ENCODE results near the gene TLR3. TPM values are rescaled to one million over a fixed set of nuclear protein-coding genes. Genes with fewer than 3 reads are reported as not detected.

The TLR3 gene
- total RNA-seq, 2 donors from 2014 or later, result 2.6 to 4.2 TPM

GRCh38 chr4:186021461-186022167 lies 47.3 kb upstream of the TLR3 start:
- Histone ChIP-seq H3K9me3 (no peaks in the 10 kb centered on the region), H3K27me3 (no peaks in the 10 kb centered on the region), H3K27ac (no peak overlapping the region), H3K4me1 (peaks cover 4% of the 10 kb centered on the region), H3K36me3 (replicated peaks in 1 of 2; ENCODE audit: insufficient read depth in 1 of 2, low read depth in 2 of 2) (no peaks in the 10 kb centered on the region), H3K4me3 (no peak overlapping the region)
- intact Hi-C loops (cut with DNase I), result no loop called here
- 17 to 19% methylated on average over 11 of the region's 11 CpGs for WGBS, 2 donors
- TF ChIP-seq POLR2A (IDR thresholded peaks at IDR 0.05), result no peak
- TF ChIP-seq CTCF (IDR thresholded peaks at IDR 0.05), result peak; percentile 55 to 89 (median 78)
- DNase-seq (peak in 3 of 4 donors; percentile 24 to 35 (median 26)), ATAC-seq (peak; percentile 79)

DNA sequence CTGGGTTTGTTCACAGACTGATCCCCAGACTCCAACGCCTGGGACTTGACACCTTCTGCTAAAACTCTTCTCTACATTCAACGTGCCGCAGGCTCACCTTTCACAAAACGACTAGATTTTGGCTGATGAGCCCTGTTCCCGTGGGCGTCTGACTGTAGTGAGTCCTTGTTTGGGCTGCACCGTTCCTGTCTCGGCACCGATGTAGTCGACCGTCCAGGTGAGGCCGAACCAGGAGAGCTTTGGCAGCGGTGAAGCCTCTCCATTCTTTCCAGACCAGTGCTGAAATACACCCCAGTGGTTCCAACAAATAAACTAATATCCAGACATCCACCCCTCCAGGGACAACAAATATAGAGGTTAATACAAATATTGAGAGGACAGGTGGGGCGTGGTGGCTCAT lies 45.0 kb upstream of the TLR3 start:
- intact Hi-C loops (cut with DNase I), result no loop called here

GRCh38 chr4:186024637-186025407 lies 44.1 kb upstream of the TLR3 start:
- WGBS, 2 donors, result 81 to 85% methylated on average over 15 of the region's 15 CpGs

More for the DNA sequence above, 45.0 kb upstream of the TLR3 start:
- ATAC-seq (no peak), DNase-seq (no peak)
- Histone ChIP-seq H3K4me1 (peaks cover 5% of the 10 kb centered on the region), H3K36me3 (replicated peaks in 1 of 2; ENCODE audit: insufficient read depth in 1 of 2, low read depth in 2 of 2) (no peaks in the 10 kb centered on the region), H3K4me3 (no peak overlapping the region), H3K27me3 (no peaks in the 10 kb centered on the region), H3K27ac (no peak overlapping the region), H3K9me3 (no peaks in the 10 kb centered on the region)
- WGBS, 2 donors, result 73 to 79% methylated on average over 13 to 14 of the region's 14 CpGs
- TF ChIP-seq POLR2A (IDR thresholded peaks at IDR 0.05) (no peak), CTCF (IDR thresholded peaks at IDR 0.05) (no peak)

GRCh38 chr4:186025408-186025690 lies 43.6 kb upstream of the TLR3 start:
- Histone ChIP-seq H3K27me3 (no peaks in the 10 kb centered on the region), H3K4me3 (no peak overlapping the region), H3K9me3 (no peaks in the 10 kb centered on the region), H3K27ac (no peak overlapping the region), H3K4me1 (peaks cover 19% of the 10 kb centered on the region), H3K36me3 (replicated peaks in 1 of 2; ENCODE audit: insufficient read depth in 1 of 2, low read depth in 2 of 2) (no peaks in the 10 kb centered on the region)
- WGBS, 2 donors, result 86 to 91% methylated on average over 7 of the region's 7 CpGs
- ATAC-seq (no peak), DNase-seq (no peak)
- TF ChIP-seq CTCF (IDR thresholded peaks at IDR 0.05), result no peak
- no peak for TF ChIP-seq POLR2A (IDR thresholded peaks at IDR 0.05)
- intact Hi-C loops (cut with DNase I), result no loop called here

More at GRCh38 chr4:186024637-186025407, 44.1 kb upstream of the TLR3 start:
- Histone ChIP-seq H3K27me3 (no peaks in the 10 kb centered on the region), H3K4me1 (peaks cover 14% of the 10 kb centered on the region), H3K36me3 (replicated peaks in 1 of 2; ENCODE audit: insufficient read depth in 1 of 2, low read depth in 2 of 2) (no peaks in the 10 kb centered on the region), H3K4me3 (no peak overlapping the region), H3K27ac (no peak overlapping the region), H3K9me3 (no peaks in the 10 kb centered on the region)
- intact Hi-C loops (cut with DNase I), result no loop called here
- DNase-seq (no peak), ATAC-seq (no peak)
- TF ChIP-seq POLR2A (IDR thresholded peaks at IDR 0.05), result no peak
- TF ChIP-seq CTCF (IDR thresholded peaks at IDR 0.05), result no peak
